DOHH2 (cell line): ENCODE data around the gene TMEM161A.

Source experiments
- CTCF ChIP-seq: fragments of 200-600 bp; sonication (generic); IDR thresholded peaks from one replicate; pipeline ENCODE4 v1.5.1; 2014; ENCODE audit warnings: antibody characterized with exemption, mild to moderate bottlenecking, low read depth, low read length; ENCODE audit not compliant: poor library complexity, severe bottlenecking
- EZH2phosphoT487 ChIP-seq: fragments of 200-600 bp; sonication (generic); IDR thresholded peaks from 2 replicates; pipeline ENCODE4 v1.6.1; 2017; ENCODE audit warnings: borderline replicate concordance, mild to moderate bottlenecking, antibody characterized with exemption, low read length, moderate library complexity, mixed read lengths

GRCh38 chr19:19123386-19123785 lies 14.9 kb downstream of the TMEM161A start:
- no peak for TF ChIP-seq CTCF
- no peak for TF ChIP-seq EZH2phosphoT487
